ENCODE measurements around the gene ASPHD2.

Gene ASPHD2

DNA sequence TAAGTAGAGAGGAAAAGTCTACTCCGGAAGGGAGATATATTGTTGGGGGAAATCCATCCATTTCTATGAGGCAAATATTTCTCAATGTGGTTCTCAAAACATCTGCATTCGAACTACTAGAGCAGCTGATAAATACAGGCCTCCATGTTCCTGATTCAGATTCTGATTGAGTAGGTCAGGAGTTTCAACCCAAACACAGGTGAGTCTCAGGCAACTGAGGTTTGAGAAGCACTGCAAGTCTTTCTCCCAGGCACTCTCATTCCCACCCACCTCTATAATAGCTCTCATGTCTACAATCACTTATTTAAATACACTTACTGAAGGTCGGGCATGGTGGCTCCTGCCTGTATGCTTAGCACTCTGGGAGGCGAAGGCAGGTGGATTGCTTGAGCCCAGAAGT is 14.7 kb upstream of the ASPHD2 start:
- no peak overlapping the region for H2BK5ac ChIP-seq (ENCODE audit: low read length)
- H3K27ac ChIP-seq (replicated peaks; ENCODE audit: low read length), result no peak overlapping the region
- no CpG with 5 or more reads among the region's 4 CpGs for WGBS, 2 donors (ENCODE audit: extremely low coverage in 2 of 2, insufficient read length in 2 of 2, insufficient replicate concordance in 1 of 2)
- H2BK15ac ChIP-seq (ENCODE audit: low read length), result no peak overlapping the region
- no peak overlapping the region for H2AK5ac ChIP-seq (ENCODE audit: low read depth, low read length)
- H3K4ac ChIP-seq (ENCODE audit: low read length), result no peak overlapping the region
- H3K9ac ChIP-seq (ENCODE audit: low read depth, low read length, poor library complexity), result no peak overlapping the region
- no peak overlapping the region for H2AFZ ChIP-seq (ENCODE audit: low read length)
- peaks cover 0 to 14% of the 10 kb centered on the region in 2 donors for H3K4me1 ChIP-seq (ENCODE audit: control insufficient read depth in 2 of 2, insufficient read depth in 1 of 2, low read depth in 1 of 2, low read length in 2 of 2)
- no peak for DNase-seq (ENCODE audit: low spot score)
- H3K4me3 ChIP-seq (ENCODE audit: low read length in 2 of 2), result no peak overlapping the region
- H2BK120ac ChIP-seq (ENCODE audit: low read depth, low read length), result no peak overlapping the region
- no peak overlapping the region for H3K4me2 ChIP-seq (ENCODE audit: insufficient read depth, low read length, poor library complexity, severe bottlenecking)
- H4K91ac ChIP-seq (ENCODE audit: low read depth, low read length, poor library complexity), result no peak overlapping the region
- H3K79me1 ChIP-seq (ENCODE audit: low read depth, low read length), result no peaks in the 10 kb centered on the region
- H2BK12ac ChIP-seq (ENCODE audit: low read length), result no peak overlapping the region
- H3K36me3 ChIP-seq (replicated peaks in 1 of 2; ENCODE audit: control insufficient read depth in 2 of 2, insufficient read depth in 2 of 2, low read length in 2 of 2), result no peaks in the 10 kb centered on the region
- peaks cover 0 to 19% (median 0%) of the 10 kb centered on the region in 3 experiments for H3K27me3 ChIP-seq (ENCODE audit: control insufficient read depth in 3 of 3, insufficient read depth in 3 of 3, low read depth in 1 of 3, low read length in 3 of 3)
- H3K18ac ChIP-seq (ENCODE audit: low read length), result no peak overlapping the region
- no peak overlapping the region for H4K8ac ChIP-seq (ENCODE audit: low read depth, low read length)
- no peaks in the 10 kb centered on the region for H3K9me3 ChIP-seq (replicated peaks in 1 of 2; ENCODE audit: control insufficient read depth in 2 of 2, insufficient read depth in 1 of 2, low read depth in 1 of 2, low read length in 2 of 2)
- no peak overlapping the region for H3K14ac ChIP-seq (ENCODE audit: low read length)
- H3K23ac ChIP-seq (ENCODE audit: low read depth, low read length, poor library complexity), result no peak overlapping the region

DNA sequence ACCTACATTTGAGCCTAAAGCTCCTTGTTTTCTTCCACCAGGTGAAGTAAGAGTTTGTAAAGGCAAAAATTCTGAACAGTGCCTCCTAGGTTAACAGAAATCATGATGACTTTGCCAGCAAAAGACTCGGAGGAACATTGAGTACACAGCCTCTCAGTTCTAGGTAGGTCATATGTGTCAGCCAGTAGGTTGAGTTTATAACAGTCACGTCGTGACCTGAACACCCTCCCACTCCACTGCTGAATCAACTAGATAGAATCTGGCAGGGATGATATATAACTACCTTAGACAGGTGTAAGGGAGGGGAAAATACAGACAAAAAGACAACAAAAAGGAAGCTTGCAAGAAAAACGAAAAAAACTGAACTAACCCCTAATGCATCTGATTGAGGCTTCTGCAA is 12.8 kb upstream of the ASPHD2 start:
- DNase-seq (ENCODE audit: low spot score), result no peak
- Histone ChIP-seq H3K9me3 (replicated peaks in 1 of 2; ENCODE audit: control insufficient read depth in 2 of 2, insufficient read depth in 1 of 2, low read depth in 1 of 2, low read length in 2 of 2) (no peaks in the 10 kb centered on the region), H3K4me3 (ENCODE audit: low read length in 2 of 2) (no peak overlapping the region), H3K4me2 (ENCODE audit: insufficient read depth, low read length, poor library complexity, severe bottlenecking) (no peak overlapping the region), H3K4me1 (ENCODE audit: control insufficient read depth in 2 of 2, insufficient read depth in 1 of 2, low read depth in 1 of 2, low read length in 2 of 2) (peaks cover 0 to 2% of the 10 kb centered on the region in 2 donors), H3K79me1 (ENCODE audit: low read depth, low read length) (no peaks in the 10 kb centered on the region), H3K27ac (replicated peaks; ENCODE audit: low read length) (no peak overlapping the region), H2BK120ac (ENCODE audit: low read depth, low read length) (no peak overlapping the region), H3K4ac (ENCODE audit: low read length) (no peak overlapping the region), H3K23ac (ENCODE audit: low read depth, low read length, poor library complexity) (no peak overlapping the region), H4K8ac (ENCODE audit: low read depth, low read length) (no peak overlapping the region), H3K14ac (ENCODE audit: low read length) (no peak overlapping the region), H2AK5ac (ENCODE audit: low read depth, low read length) (no peak overlapping the region), H4K91ac (ENCODE audit: low read depth, low read length, poor library complexity) (no peak overlapping the region), H2BK15ac (ENCODE audit: low read length) (no peak overlapping the region), H3K18ac (ENCODE audit: low read length) (no peak overlapping the region), H2AFZ (ENCODE audit: low read length) (no peak overlapping the region), H3K27me3 (ENCODE audit: control insufficient read depth in 3 of 3, insufficient read depth in 3 of 3, low read depth in 1 of 3, low read length in 3 of 3) (peaks cover 0 to 31% (median 0%) of the 10 kb centered on the region in 3 experiments), H2BK5ac (ENCODE audit: low read length) (no peak overlapping the region), H3K9ac (ENCODE audit: low read depth, low read length, poor library complexity) (no peak overlapping the region), H2BK12ac (ENCODE audit: low read length) (no peak overlapping the region), H3K36me3 (replicated peaks in 1 of 2; ENCODE audit: control insufficient read depth in 2 of 2, insufficient read depth in 2 of 2, low read length in 2 of 2) (no peaks in the 10 kb centered on the region)
- no CpG with 5 or more reads among the region's 4 CpGs for WGBS, 2 donors (ENCODE audit: extremely low coverage in 2 of 2, insufficient read length in 2 of 2, insufficient replicate concordance in 1 of 2)

DNA sequence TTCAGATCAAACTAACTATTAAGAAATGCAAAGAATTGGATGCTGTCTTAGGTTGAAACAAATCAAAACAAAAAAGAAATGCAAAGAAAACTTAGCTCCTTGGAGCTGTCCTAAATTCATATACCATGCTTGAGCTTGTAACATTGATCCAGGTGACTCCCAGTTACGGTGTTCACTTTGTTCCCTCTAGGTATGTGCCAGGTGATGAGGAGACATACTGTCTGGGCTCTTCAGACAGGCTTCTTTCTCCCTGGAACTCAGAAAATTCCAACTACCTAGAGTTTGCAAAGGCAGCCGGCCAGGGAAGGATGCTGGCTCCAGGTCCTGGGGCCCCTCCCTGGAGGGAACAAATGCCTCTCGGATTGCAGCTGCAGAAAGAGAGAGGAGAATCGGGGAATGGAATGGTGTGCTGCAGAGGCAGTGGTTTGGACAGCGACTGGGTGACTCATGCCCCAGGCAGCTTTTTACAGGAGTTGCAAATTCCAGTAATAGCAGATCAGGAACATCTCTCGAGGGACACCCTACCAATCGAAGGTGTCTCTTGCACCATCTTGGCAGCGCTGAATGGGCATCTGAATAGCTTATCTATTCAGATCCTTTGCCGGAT is 12.3 kb upstream of the ASPHD2 start:
- H3K27ac ChIP-seq (replicated peaks; ENCODE audit: low read length), result no peak overlapping the region
- no peak for DNase-seq (ENCODE audit: low spot score)

DNA sequence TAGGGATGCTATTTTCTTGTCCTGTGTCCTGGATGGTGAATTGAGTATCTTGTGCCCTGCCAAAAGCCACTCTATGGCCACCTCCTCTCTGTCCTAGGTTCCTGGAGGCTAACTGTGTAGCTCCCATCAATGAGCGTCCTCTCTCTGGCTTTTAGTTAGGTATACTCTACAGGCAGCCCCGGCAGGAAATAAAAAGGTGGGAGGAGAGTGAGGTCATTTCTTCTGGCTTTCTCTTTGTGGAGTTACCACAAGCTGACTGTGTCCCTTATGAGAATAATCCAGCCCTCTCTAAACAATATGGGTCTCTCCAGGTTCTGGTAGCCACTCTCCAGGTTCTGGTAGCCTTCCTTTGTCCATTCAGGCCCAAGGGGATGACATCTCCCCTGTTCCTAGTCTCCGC is 11.7 kb upstream of the ASPHD2 start:
- H4K91ac ChIP-seq (ENCODE audit: low read depth, low read length, poor library complexity), result no peak overlapping the region
- H2BK120ac ChIP-seq (ENCODE audit: low read depth, low read length), result no peak overlapping the region
- no CpG with 5 or more reads among the region's 3 CpGs for WGBS, 2 donors (ENCODE audit: extremely low coverage in 2 of 2, insufficient read length in 2 of 2, insufficient replicate concordance in 1 of 2)
- no peak overlapping the region for H2BK15ac ChIP-seq (ENCODE audit: low read length)
- no peaks in the 10 kb centered on the region for H3K36me3 ChIP-seq (replicated peaks in 1 of 2; ENCODE audit: control insufficient read depth in 2 of 2, insufficient read depth in 2 of 2, low read length in 2 of 2)
- H3K27me3 ChIP-seq (ENCODE audit: control insufficient read depth in 3 of 3, insufficient read depth in 3 of 3, low read depth in 1 of 3, low read length in 3 of 3), result peaks cover 0 to 21% (median 0%) of the 10 kb centered on the region in 3 experiments
- H3K79me1 ChIP-seq (ENCODE audit: low read depth, low read length), result no peaks in the 10 kb centered on the region
- H2BK5ac ChIP-seq (ENCODE audit: low read length), result no peak overlapping the region
- H3K18ac ChIP-seq (ENCODE audit: low read length), result no peak overlapping the region
- H4K8ac ChIP-seq (ENCODE audit: low read depth, low read length), result no peak overlapping the region
- no peak overlapping the region for H3K23ac ChIP-seq (ENCODE audit: low read depth, low read length, poor library complexity)
- no peak overlapping the region for H3K4me2 ChIP-seq (ENCODE audit: insufficient read depth, low read length, poor library complexity, severe bottlenecking)
- no peak overlapping the region for H2AK5ac ChIP-seq (ENCODE audit: low read depth, low read length)
- H3K27ac ChIP-seq (replicated peaks; ENCODE audit: low read length), result no peak overlapping the region
- no peak overlapping the region for H3K4ac ChIP-seq (ENCODE audit: low read length)
- no peak overlapping the region for H2BK12ac ChIP-seq (ENCODE audit: low read length)
- H3K9me3 ChIP-seq (replicated peaks in 1 of 2; ENCODE audit: control insufficient read depth in 2 of 2, insufficient read depth in 1 of 2, low read depth in 1 of 2, low read length in 2 of 2), result no peaks in the 10 kb centered on the region
- H3K4me1 ChIP-seq (ENCODE audit: control insufficient read depth in 2 of 2, insufficient read depth in 1 of 2, low read depth in 1 of 2, low read length in 2 of 2), result peaks cover 0 to 2% of the 10 kb centered on the region in 2 donors
- H3K9ac ChIP-seq (ENCODE audit: low read depth, low read length, poor library complexity), result no peak overlapping the region
- DNase-seq (ENCODE audit: low spot score), result no peak
- no peak overlapping the region for H2AFZ ChIP-seq (ENCODE audit: low read length)
- H3K4me3 ChIP-seq (ENCODE audit: low read length in 2 of 2), result no peak overlapping the region
- no peak overlapping the region for H3K14ac ChIP-seq (ENCODE audit: low read length)

More for the DNA sequence above, 12.3 kb upstream of the ASPHD2 start:
- no peak overlapping the region for H3K9ac ChIP-seq (ENCODE audit: low read depth, low read length, poor library complexity)
- no peak overlapping the region for H2BK5ac ChIP-seq (ENCODE audit: low read length)
- no peak overlapping the region for H3K18ac ChIP-seq (ENCODE audit: low read length)
- H3K4me3 ChIP-seq (ENCODE audit: low read length in 2 of 2), result no peak overlapping the region
- no peak overlapping the region for H2BK120ac ChIP-seq (ENCODE audit: low read depth, low read length)
- no peak overlapping the region for H2BK12ac ChIP-seq (ENCODE audit: low read length)
- no peak overlapping the region for H4K91ac ChIP-seq (ENCODE audit: low read depth, low read length, poor library complexity)
- H3K9me3 ChIP-seq (replicated peaks in 1 of 2; ENCODE audit: control insufficient read depth in 2 of 2, insufficient read depth in 1 of 2, low read depth in 1 of 2, low read length in 2 of 2), result no peaks in the 10 kb centered on the region
- H3K4me2 ChIP-seq (ENCODE audit: insufficient read depth, low read length, poor library complexity, severe bottlenecking), result no peak overlapping the region
- no CpG with 5 or more reads among the region's 9 CpGs for WGBS, 2 donors (ENCODE audit: extremely low coverage in 2 of 2, insufficient read length in 2 of 2, insufficient replicate concordance in 1 of 2)
- H3K79me1 ChIP-seq (ENCODE audit: low read depth, low read length), result no peaks in the 10 kb centered on the region
- H3K36me3 ChIP-seq (replicated peaks in 1 of 2; ENCODE audit: control insufficient read depth in 2 of 2, insufficient read depth in 2 of 2, low read length in 2 of 2), result no peaks in the 10 kb centered on the region
- H3K4me1 ChIP-seq (ENCODE audit: control insufficient read depth in 2 of 2, insufficient read depth in 1 of 2, low read depth in 1 of 2, low read length in 2 of 2), result peaks cover 0 to 2% of the 10 kb centered on the region in 2 donors
- H3K14ac ChIP-seq (ENCODE audit: low read length), result no peak overlapping the region
- H2AFZ ChIP-seq (ENCODE audit: low read length), result no peak overlapping the region
- no peak overlapping the region for H4K8ac ChIP-seq (ENCODE audit: low read depth, low read length)
- H3K27me3 ChIP-seq (ENCODE audit: control insufficient read depth in 3 of 3, insufficient read depth in 3 of 3, low read depth in 1 of 3, low read length in 3 of 3), result peaks cover 0 to 27% (median 0%) of the 10 kb centered on the region in 3 experiments
- H3K4ac ChIP-seq (ENCODE audit: low read length), result no peak overlapping the region
- H2AK5ac ChIP-seq (ENCODE audit: low read depth, low read length), result no peak overlapping the region
- no peak overlapping the region for H3K23ac ChIP-seq (ENCODE audit: low read depth, low read length, poor library complexity)
- H2BK15ac ChIP-seq (ENCODE audit: low read length), result no peak overlapping the region

All from neuronal stem cell (in vitro differentiated cells).